Neural progenitor cell (in vitro differentiated cells): Measurements from ENCODE around the gene HES6. TPM values are rescaled to one million over a fixed set of nuclear protein-coding genes. Genes with fewer than 3 reads are reported as not detected.

Experiments used
- DNase-seq: peaks from one replicate; pipeline ENCODE4 v3.0.0-alpha.2; 2016; ENCODE audit warnings: low spot score
- H2AFZ ChIP-seq: fragments of 200-600 bp; sonication (generic); replicated peaks from 2 replicates; pipeline ENCODE4 v1.6.1; 2016; ENCODE audit warnings: antibody characterized with exemption
- H3F3A ChIP-seq: fragments of 200-600 bp; sonication (generic); 2 replicates; pipeline ENCODE4 v1.6.1; 2016; ENCODE audit warnings: antibody characterized with exemption, low read depth
- H3K27ac ChIP-seq: fragments of 200-600 bp; sonication (generic); 2 replicates; pipeline ENCODE4 v1.5.1; 2016; ENCODE audit warnings: mild to moderate bottlenecking
- H3K27me3 ChIP-seq: fragments of 200-600 bp; sonication (generic); 2 replicates; pipeline ENCODE4 v1.6.1; 2016; ENCODE audit warnings: mild to moderate bottlenecking, moderate library complexity
- H3K36me3 ChIP-seq: fragments of 200-600 bp; sonication (generic); 2 replicates; pipeline ENCODE4 v1.5.1; 2016
- H3K4me1 ChIP-seq: fragments of 200-600 bp; sonication (generic); 2 replicates; pipeline ENCODE4 v1.6.1; 2016; ENCODE audit warnings: mixed run types
- H3K4me2 ChIP-seq: fragments of 200-600 bp; sonication (generic); 2 replicates; pipeline ENCODE4 v1.6.1; 2016
- H3K4me3 ChIP-seq: fragments of 200-600 bp; sonication (generic); 2 replicates; pipeline ENCODE4 v1.5.1; 2016
- H3K79me2 ChIP-seq: fragments of 200-600 bp; sonication (generic); 2 replicates; pipeline ENCODE4 v1.6.1; 2016; ENCODE audit warnings: low read depth
- H3K9ac ChIP-seq: fragments of 200-600 bp; sonication (generic); 2 replicates; pipeline ENCODE4 v1.6.1; 2016
- H3K9me3 ChIP-seq: fragments of 200-600 bp; sonication (generic); 2 replicates; pipeline ENCODE4 v1.5.1; 2016; ENCODE audit warnings: low read depth
- H4K20me1 ChIP-seq: fragments of 200-600 bp; sonication (generic); 2 replicates; pipeline ENCODE4 v1.6.1; 2016; ENCODE audit warnings: low read depth
- H3K27ac Mint-ChIP-seq: 3 replicates; pipeline ENCODE4 v1.8.0; 2021; ENCODE audit warnings: mixed read lengths
- H3K27me3 Mint-ChIP-seq: 2 replicates; pipeline ENCODE4 v1.8.0; 2022; ENCODE audit warnings: low read depth, mild to moderate bottlenecking, inconsistent platforms, moderate library complexity, mixed read lengths; ENCODE audit not compliant: insufficient read depth
- H3K36me3 Mint-ChIP-seq: 3 replicates; pipeline ENCODE4 v1.8.0; 2021; ENCODE audit warnings: mixed read lengths
- H3K4me1 Mint-ChIP-seq: 3 replicates; pipeline ENCODE4 v1.8.0; 2021; ENCODE audit warnings: mixed read lengths
- H3K4me3 Mint-ChIP-seq: 3 replicates; pipeline ENCODE4 v1.8.0; 2021; ENCODE audit warnings: mild to moderate bottlenecking, moderate library complexity, mixed read lengths
- H3K9me3 Mint-ChIP-seq: 3 replicates; pipeline ENCODE4 v1.8.0; 2020; ENCODE audit warnings: mixed read lengths
- EZH2 ChIP-seq: fragments of 200-600 bp; sonication (generic); IDR thresholded peaks from 2 replicates; pipeline ENCODE4 v1.6.1; 2017; ENCODE audit warnings: antibody characterized with exemption, mild to moderate bottlenecking, moderate library complexity
- EZH2phosphoT487 ChIP-seq: fragments of 200-600 bp; sonication (generic); IDR thresholded peaks from 2 replicates; pipeline ENCODE4 v1.6.1; 2017; ENCODE audit warnings: antibody characterized with exemption
- total RNA-seq: library from RNA; depleted of rRNA; stranded (reverse); fragments of >200 nt; gene quantifications from 2 replicates; pipeline ENCODE4 v1.2.3, GENCODE V29; 2015; ENCODE audit warnings: low replicate concordance
- TF ChIP-seq, protein P1 (sequence below): fragments of 200-600 bp; sonication (generic); IDR thresholded peaks from 2 replicates; pipeline ENCODE4 v1.5.1; 2017; ENCODE audit warnings: antibody characterized with exemption, mild to moderate bottlenecking

Gene HES6
- total RNA-seq, 1 donor from 2014 or later, result 5.3 TPM

DNA sequence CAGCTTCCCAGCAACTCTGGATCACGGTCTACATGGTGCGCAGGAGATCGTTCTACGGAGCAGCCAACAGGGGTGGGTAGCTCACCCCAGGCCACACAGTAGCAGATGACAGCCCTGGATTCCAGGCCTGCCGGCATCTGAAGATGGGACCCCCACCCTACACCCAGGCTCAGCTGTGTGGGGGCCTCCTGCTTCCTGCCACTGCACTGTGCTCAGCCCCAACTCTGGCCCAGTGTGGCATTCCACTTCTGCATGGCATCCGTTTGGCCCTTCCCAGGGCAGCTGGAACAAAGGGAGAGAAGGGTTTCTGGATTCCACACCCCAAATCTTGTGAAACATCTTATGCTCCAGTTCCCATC, 39.5 kb upstream of the HES6 start:
- Histone ChIP-seq H3K27ac (no peak overlapping the region), H3K9ac (no peak overlapping the region), H3K4me2 (no peak overlapping the region), H3K9me3 (no peaks in the 10 kb centered on the region), H3K36me3 (no peaks in the 10 kb centered on the region), H3K27me3 (no peaks in the 10 kb centered on the region), H4K20me1 (no peaks in the 10 kb centered on the region), H3K79me2 (no peaks in the 10 kb centered on the region), H3K4me3 (no peak overlapping the region), H3K4me1 (no peaks in the 10 kb centered on the region), H2AFZ (no peak overlapping the region), H3F3A (no peaks in the 10 kb centered on the region)
- Mint-ChIP-seq H3K27ac (no peak overlapping the region), H3K4me1 (peaks cover 35% of the 10 kb centered on the region), H3K9me3 (no peaks in the 10 kb centered on the region), H3K36me3 (peaks cover 9% of the 10 kb centered on the region), H3K4me3 (no peak overlapping the region), H3K27me3 (peaks cover 10% of the 10 kb centered on the region)
- TF ChIP-seq EZH2phosphoT487 (no peak), EZH2 (no peak)
- TF ChIP-seq, protein P1, sequence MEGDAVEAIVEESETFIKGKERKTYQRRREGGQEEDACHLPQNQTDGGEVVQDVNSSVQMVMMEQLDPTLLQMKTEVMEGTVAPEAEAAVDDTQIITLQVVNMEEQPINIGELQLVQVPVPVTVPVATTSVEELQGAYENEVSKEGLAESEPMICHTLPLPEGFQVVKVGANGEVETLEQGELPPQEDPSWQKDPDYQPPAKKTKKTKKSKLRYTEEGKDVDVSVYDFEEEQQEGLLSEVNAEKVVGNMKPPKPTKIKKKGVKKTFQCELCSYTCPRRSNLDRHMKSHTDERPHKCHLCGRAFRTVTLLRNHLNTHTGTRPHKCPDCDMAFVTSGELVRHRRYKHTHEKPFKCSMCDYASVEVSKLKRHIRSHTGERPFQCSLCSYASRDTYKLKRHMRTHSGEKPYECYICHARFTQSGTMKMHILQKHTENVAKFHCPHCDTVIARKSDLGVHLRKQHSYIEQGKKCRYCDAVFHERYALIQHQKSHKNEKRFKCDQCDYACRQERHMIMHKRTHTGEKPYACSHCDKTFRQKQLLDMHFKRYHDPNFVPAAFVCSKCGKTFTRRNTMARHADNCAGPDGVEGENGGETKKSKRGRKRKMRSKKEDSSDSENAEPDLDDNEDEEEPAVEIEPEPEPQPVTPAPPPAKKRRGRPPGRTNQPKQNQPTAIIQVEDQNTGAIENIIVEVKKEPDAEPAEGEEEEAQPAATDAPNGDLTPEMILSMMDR, result no peak
- DNase-seq, result no peak

DNA sequence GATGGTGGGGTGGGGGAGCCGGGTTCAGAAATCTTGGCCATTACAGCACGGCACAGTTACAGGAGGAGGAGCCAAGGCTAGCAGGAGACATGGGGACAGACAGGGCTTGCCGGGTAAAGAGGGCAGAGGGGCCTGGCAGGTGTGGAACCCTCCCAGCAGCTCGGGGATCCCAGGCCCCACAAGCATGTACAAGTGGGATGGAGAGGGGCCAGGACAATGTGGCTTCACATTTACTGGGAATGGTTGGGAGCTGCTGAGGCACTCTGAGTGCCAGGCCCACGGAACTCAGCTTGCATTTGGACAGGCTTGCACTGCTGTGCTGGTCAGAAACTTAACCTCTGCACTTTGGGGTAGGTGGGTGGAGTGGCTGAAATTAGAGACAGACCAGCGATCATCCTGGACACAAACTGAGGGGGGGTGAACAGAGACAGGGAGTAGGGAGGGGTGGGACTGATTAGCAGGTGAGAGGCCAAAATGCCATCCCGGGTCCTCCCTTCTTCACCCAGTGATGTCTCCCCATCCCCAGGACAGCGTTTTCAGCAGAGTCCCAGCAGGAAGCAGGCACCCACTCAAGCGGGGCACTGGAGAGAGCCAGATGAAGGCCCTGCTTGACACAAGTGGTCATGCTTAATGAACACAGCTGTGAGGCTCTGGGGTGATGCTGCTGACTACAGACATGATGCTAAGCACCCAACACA, 38.9 kb upstream of the HES6 start:
- Histone ChIP-seq H3K9me3 (no peaks in the 10 kb centered on the region), H3F3A (no peaks in the 10 kb centered on the region), H3K27ac (no peak overlapping the region), H3K4me3 (no peak overlapping the region), H4K20me1 (no peaks in the 10 kb centered on the region), H3K36me3 (no peaks in the 10 kb centered on the region), H2AFZ (no peak overlapping the region), H3K9ac (no peak overlapping the region), H3K27me3 (no peaks in the 10 kb centered on the region), H3K4me1 (no peaks in the 10 kb centered on the region), H3K79me2 (no peaks in the 10 kb centered on the region), H3K4me2 (no peak overlapping the region)
- Mint-ChIP-seq H3K36me3 (peaks cover 11% of the 10 kb centered on the region), H3K4me1 (peaks cover 31% of the 10 kb centered on the region), H3K27me3 (peaks cover 7% of the 10 kb centered on the region), H3K27ac (peak overlapping the region; percentile 87), H3K4me3 (peak overlapping the region; percentile 16), H3K9me3 (no peaks in the 10 kb centered on the region)
- TF ChIP-seq EZH2phosphoT487, result no peak
- TF ChIP-seq, protein P1, result no peak
- TF ChIP-seq EZH2, result no peak
- no peak for DNase-seq

DNA sequence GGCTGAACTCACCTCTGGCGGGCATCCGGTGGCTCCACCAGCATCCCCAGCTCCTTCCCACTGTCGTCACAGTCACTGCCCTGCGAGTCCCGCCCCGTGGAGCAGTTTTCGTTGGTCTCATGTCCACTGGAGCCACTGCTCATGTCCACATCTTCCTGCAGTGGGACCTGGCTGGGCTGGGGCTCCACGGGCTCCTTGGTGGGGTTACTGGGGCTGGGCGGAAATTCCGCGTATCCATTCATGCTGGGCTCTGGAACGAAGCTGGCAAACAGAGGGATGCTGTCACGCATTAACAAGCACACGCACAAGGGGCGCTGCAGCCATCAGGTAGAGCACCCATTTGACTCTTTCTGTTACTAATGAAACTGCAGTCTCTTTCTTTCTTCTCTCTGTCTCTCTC, 37.9 kb upstream of the HES6 start:
- Histone ChIP-seq H2AFZ (no peak overlapping the region), H3K4me1 (no peaks in the 10 kb centered on the region), H3K27me3 (no peaks in the 10 kb centered on the region), H3K36me3 (no peaks in the 10 kb centered on the region), H3F3A (no peaks in the 10 kb centered on the region), H3K4me3 (no peak overlapping the region), H3K27ac (no peak overlapping the region), H3K9me3 (no peaks in the 10 kb centered on the region), H4K20me1 (no peaks in the 10 kb centered on the region), H3K79me2 (no peaks in the 10 kb centered on the region), H3K9ac (no peak overlapping the region), H3K4me2 (no peak overlapping the region)
- Mint-ChIP-seq H3K27ac (no peak overlapping the region), H3K27me3 (peaks cover 7% of the 10 kb centered on the region), H3K9me3 (no peaks in the 10 kb centered on the region), H3K4me3 (no peak overlapping the region), H3K4me1 (peaks cover 24% of the 10 kb centered on the region), H3K36me3 (peaks cover 11% of the 10 kb centered on the region)
- no peak for TF ChIP-seq EZH2phosphoT487
- TF ChIP-seq EZH2, result no peak
- TF ChIP-seq, protein P1, result peak; percentile 53
- peak; percentile 66 for DNase-seq
